Omental fat pad (tissue), 4 donors: ENCODE data around the gene USP15. TPM values are rescaled to one million over a fixed set of nuclear protein-coding genes. Genes with fewer than 3 reads are reported as not detected.
"Not testable (repeated sequence)": the region's sequence is repeated elsewhere in the genome, so short reads cannot be mapped to it uniquely, and the experiment has no call there.

ENCODE experiments used
- ATAC-seq: fragments of 150-250 bp; one replicate; pipeline ENCODE4 v1.9.1; 2016; ENCODE audit warnings: mild to moderate bottlenecking, moderate library complexity; ENCODE audit not compliant: low FRiP score
- DNase-seq: peaks from one replicate; pipeline ENCODE4 v3.0.0-alpha.2; 2019; ENCODE audit warnings: low spot score
- CTCF ChIP-seq, 3 donors: fragments of 450-650 bp; IDR thresholded peaks; one replicate each; pipeline ENCODE4 v1.5.1; 2016 to 2017; ENCODE audit warnings: antibody characterized with exemption in 3 of 3, mild to moderate bottlenecking in 3 of 3, moderate library complexity in 2 of 3
- total RNA-seq, 4 donors: library from RNA; depleted of rRNA; stranded (reverse); fragments of >200 nt; gene quantifications; one replicate each; pipeline ENCODE4 v1.1.0, GENCODE V29; 2016

USP15 gene
- total RNA-seq, 4 donors from 2014 or later: 80.4 to 159 (median 111) TPM

GRCh38 chr12:62347922-62348650 is 87.9 kb downstream of the USP15 start:
- DNase-seq (no peak), ATAC-seq (no peak)
- TF ChIP-seq CTCF (IDR thresholded peaks at IDR 0.05): no peak

GRCh38 chr12:62350554-62350953 is 90.3 kb downstream of the USP15 start:
- TF ChIP-seq CTCF (IDR thresholded peaks at IDR 0.05): no peak
- ATAC-seq: no peak
- DNase-seq: no peak

- TF ChIP-seq CTCF (IDR thresholded peaks at IDR 0.05): no peak
- ATAC-seq (no peak), DNase-seq (no peak)
Measured at GRCh38 chr12:62351326-62351725, 91.1 kb downstream of the USP15 start.

- no peak for ATAC-seq
- TF ChIP-seq CTCF (IDR thresholded peaks at IDR 0.05): no peak
- DNase-seq: no peak
Measured at GRCh38 chr12:62361048-62361447, 100.8 kb downstream of the USP15 start.

- no peak for TF ChIP-seq CTCF (IDR thresholded peaks at IDR 0.05)
- no peak for ATAC-seq
- no peak for DNase-seq
Measured at GRCh38 chr12:62363506-62363905, 103.3 kb downstream of the USP15 start.

- DNase-seq, ATAC-seq: not testable (repeated sequence)
Measured at GRCh38 chr12:62364697-62365096, 104.5 kb downstream of the USP15 start.

- DNase-seq, ATAC-seq: not testable (repeated sequence)
Measured at GRCh38 chr12:62365846-62366245, 105.6 kb downstream of the USP15 start.

- not testable (repeated sequence) for ATAC-seq
Measured at GRCh38 chr12:62368430-62369223, 108.4 kb downstream of the USP15 start.

More at GRCh38 chr12:62368430-62369223, 108.4 kb downstream of the USP15 start:
- not testable (repeated sequence) for DNase-seq
